HG02884 (cell line): Measurements from ENCODE around the gene TRIP10.
"Not testable (repeated sequence)": the region's sequence is repeated elsewhere in the genome, so short reads cannot be mapped to it uniquely, and the experiment has no call there.

Source experiments
- ATAC-seq: cut with Tn5 transposase; IDR thresholded peaks from one replicate; pipeline ENCODE4 v1.9.1; 2021; ENCODE audit warnings: mild to moderate bottlenecking, moderate library complexity; ENCODE audit not compliant: unreplicated experiment

The TRIP10 gene

DNA sequence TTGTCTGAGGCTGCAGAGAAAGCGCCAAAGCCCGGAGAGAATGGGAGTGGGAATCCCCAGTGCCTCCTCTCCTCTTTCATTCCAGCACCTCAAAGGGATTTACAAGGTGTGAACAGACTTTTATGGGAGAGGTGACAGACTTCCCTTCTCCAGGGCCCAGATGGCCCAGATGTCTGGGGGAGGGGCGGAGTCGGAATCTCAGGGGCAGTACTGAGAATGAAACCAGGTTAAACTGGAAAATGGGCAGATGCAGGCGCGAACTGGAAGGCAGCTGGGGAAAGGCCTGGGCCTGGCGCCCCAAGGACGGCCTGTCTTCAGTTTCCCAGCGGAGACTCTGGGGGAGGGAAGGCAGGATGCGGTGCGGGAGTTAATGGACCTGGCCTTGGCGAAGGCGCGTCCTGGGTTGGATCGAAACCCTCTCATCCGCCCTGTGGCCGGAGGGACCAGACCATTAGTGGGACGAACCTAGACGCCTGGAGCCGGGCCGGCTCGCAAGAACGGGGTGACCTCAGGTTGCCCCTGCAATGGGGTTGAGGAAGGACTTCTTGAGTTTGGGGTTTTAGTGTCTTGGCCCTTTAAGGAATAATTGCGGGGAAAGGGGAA lies 592 bp upstream of the TRIP10 start:
- no peak for ATAC-seq

DNA sequence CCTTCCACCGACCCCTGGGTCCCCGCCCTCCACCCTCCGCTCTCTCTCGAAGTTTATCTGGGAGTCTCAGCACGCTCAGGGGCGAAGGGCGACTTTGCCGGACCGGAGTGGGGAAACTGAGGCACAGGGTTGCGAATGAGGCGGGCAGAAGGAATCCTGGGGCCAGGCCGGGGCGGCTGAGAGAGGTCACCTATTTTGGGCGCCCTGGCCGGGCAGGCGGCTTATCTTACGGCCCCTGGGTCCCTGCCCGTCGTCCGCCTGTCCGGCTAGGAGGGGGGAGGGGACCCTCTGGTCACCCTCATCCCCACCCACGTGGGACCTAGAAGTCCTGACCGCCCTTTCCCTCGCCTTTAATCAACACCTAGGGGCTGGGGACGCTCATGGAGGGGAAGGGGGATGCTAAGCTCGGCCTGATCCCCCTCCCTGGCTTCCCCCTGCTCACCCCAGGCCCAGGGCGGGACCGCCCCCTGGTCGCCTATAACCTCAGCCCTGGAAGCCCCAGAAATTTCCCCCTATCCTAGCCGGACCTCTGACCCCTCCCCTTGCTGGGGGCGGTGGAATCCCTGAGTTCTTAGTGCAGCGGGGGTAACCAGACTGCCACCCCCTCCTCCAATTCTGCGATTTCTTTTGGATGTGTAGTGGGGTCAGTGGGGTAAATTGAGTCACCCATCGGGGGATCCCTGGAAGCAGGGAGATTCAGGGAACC lies 556 bp downstream of the TRIP10 start:
- ATAC-seq, result no peak

DNA sequence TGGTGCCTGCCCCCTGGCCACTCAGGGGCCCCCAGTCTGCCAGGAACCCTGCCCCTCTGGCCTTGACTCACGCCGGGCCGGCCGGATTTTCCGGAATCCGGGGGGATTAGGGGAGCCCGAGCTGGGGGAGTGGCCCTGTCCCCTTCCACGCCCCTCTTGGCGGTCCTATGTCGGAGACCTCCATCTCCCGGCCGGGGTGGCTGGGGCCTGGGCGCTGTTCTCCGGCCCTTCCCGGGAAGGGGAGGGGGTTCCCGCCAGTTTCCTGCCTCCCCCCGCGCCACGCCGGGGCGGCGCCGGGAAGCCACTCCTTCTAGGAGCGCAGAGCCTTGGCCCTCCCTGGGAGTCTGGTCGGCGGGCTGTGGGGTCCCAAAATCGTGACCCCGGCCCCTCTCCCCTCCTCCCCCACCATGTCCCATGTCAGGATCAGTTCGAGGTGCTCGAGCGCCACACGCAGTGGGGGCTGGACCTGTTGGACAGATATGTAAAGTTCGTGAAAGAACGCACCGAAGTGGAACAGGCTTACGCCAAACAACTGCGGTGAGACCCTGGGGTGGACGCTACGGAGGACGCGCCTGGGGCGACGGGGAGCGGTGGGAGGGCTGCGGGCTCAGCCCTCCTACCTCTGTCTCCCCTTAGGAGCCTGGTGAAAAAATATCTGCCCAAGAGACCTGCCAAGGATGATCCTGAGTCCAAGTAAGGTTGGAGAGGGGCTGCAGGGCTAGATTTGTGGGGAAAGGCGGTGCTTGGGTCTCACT lies 1.3 kb downstream of the TRIP10 start:
- no peak for ATAC-seq

DNA sequence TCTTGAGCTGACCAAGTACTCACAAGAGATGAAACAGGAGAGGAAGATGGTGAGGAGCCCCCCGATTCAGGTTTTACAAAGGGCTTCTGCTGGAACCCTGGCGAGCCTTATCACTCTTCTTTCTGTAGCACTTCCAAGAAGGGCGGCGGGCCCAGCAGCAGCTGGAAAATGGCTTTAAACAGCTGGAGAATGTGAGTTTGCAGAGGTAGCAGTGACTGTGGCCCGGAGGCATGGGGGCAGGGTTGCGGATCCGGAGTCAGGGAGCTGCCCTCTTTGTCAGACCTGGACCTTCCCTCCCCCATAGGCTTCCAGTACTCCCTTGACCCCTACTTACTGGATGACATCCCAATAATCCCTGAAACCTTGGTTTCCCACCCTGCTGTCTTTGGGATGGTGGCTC lies 3.6 kb downstream of the TRIP10 start:
- no peak for ATAC-seq

DNA sequence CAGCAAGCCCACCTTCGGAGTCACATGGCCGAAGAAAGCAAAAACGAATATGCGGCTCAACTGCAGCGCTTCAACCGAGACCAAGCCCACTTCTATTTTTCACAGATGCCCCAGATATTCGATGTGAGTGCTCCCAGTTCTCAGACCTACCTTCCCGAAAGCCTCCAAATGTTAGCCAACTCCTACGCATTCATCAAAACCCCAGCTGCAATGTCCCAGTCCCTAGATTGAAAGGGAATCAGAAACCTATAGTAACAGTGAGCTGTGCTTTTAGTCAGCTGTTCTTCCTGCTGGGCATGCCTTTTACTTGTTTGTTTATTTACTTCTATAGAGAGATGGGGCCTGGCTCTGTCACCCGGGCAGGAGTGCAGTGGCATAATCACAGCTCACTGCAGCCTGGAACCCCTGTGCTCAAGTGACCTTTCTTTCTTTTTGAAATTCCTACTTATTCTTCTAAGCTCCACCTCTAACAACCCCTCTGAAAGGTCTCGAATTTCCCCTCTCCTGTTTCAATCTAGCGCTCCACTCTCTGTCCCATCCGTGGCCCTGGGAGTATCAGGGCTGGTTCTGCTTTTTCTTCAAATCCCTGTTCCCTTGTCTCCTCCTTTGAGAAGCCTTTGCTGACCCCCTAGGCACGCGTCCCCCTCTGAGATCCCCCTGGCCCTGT lies 4.4 kb downstream of the TRIP10 start:
- no peak for ATAC-seq

DNA sequence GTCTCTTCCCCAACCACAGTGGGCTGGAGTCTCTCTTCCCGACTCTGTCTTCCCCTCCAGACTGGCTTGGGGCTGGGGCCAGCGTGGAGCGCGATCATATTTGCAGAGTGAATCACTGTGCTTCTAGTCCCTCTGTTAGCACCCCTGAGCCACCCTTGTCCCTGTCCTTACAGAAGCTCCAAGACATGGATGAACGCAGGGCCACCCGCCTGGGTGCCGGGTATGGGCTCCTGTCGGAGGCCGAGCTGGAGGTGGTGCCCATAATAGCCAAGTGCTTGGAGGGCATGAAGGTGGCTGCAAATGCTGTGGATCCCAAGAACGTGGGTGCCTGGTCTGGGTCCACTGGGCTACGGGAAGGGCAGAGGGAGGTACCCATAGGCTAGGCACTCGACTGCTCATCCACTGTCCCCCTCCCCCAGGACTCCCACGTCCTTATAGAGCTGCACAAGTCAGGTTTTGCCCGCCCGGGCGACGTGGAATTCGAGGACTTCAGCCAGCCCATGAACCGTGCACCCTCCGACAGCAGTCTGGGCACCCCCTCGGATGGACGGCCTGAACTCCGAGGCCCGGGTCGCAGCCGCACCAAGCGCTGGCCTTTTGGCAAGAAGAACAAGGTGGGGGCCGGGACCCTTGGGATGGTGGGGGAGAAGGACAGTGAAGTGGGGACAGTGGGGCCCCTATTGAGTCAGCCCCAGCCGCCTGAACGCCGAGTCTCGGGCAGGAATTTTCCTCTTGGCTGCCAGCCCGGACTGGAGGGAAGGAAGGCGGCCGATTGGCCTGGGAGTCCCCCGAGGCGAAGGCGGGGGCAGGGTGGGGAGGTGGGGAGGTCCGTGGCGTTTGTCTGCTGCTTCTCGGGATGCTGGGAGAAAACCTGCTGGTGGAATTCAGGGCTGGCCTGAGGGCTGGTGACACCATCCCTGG lies 5.2 kb downstream of the TRIP10 start:
- no peak for ATAC-seq

DNA sequence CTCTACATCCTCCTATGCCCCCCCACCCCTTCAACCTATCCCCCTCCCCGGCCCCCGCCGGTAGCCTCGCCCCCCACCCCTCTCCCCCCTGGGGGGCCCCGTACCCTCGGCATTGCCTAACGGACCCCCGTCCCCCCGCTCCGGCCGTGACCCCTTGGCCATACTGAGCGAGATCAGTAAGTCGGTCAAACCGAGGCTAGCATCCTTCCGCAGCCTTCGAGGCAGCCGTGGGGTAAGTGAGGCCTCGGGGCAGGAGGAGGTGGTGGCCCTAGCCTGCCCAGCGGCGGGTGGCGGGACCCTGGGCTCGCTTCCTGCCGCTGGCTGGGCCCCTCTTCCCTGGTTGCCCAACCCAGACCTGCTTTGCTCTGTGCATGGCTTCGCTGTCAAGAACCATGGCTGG lies 6.5 kb downstream of the TRIP10 start:
- no peak for ATAC-seq

DNA sequence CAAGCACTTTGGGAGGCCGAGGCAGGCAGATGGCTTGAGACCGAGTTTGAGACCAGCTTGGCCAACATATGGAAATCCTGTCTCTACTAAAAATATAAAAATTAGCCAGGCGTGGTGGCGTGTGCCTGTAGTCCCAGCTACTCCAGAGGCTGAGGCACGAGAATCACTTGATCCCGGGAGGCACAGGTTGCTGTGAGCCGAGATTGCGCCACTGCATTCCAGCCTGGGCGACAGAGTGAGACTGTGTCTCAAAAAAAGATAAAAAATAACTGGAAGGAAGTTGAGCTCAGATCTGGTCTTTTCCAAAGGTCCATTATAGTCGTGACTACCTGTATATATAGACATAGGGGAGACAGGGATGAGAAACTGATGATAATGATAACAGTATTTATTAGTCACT lies 9.1 kb downstream of the TRIP10 start:
- ATAC-seq, result not testable (repeated sequence)

DNA sequence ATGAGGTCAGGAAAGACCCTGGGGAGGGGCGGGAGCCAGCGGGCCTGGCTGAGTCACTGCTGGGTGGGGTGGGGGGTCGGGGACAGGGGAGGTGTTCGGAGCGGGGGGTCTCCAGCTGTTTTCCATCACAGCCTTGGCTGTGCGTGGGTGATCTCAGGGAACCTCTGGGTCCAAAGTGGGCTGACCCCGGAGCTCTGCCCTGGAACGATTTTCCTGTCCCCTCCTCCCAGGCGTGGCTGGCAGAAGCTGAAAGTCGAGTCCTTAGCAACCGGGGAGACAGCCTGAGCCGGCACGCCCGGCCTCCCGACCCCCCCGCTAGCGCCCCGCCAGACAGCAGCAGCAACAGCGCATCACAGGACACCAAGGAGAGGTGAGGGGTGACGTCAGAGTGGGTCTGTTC lies 10.6 kb downstream of the TRIP10 start:
- ATAC-seq, result no peak

DNA sequence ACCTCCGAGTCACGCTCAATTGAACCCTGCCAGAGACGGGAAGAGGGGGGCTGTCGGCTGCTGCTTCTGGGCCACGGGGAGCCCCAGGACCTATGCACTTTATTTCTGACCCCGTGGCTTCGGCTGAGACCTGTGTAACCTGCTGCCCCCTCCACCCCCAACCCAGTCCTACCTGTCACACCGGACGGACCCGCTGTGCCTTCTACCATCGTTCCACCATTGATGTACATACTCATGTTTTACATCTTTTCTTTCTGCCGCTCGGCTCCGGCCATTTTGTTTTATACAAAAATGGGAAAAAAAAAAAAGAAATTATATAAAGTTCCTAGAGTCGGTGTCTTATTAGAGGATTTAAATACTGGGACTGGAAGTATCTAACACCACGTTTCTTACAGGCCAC lies 11.7 kb downstream of the TRIP10 start:
- ATAC-seq, result no peak

DNA sequence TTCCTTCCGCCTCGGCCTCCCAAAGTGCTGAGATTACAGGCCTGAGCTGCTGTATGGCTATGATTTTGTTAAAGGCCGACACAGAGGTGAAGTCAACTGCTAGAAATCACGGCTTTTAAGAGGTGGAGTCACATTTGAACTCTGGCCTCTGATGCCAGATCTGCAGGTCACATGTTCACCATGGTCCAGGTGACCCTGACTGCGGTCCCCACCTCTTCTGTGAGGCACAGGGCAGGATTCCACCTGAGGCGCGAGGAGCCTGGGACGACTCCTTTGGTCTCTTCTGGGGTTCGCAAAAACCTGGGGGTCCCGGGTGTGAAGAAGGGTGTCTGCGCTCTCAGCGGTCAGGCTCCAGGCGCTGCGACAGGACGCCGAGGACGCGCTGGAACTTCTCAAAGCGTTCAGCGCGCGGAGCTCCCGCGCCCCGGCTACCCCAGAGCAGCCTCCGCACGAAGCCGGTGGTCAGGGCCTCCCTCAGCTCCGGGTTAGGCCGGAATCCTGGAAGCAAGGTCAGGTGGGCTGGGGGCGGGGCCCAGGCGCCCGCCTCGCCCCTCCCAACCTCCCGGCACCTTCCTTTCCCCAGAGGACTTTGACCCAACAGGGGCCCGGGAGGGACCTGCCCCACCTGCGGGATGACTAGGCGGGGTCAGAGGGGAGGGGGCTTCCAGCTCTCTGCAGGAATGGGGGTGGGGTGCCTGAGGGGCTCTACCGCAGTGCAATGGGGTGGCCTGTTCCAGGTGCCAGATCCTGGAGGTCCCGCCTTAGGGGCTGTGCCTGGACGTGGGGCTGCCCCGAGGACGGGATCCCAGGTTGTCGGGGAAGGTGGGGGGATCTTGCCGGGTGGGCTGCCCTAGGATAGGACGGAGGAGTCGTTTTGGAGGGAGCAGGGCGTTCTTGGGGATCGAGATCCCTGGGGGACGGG lies 13.0 kb downstream of the TRIP10 start:
- ATAC-seq, result no peak

DNA sequence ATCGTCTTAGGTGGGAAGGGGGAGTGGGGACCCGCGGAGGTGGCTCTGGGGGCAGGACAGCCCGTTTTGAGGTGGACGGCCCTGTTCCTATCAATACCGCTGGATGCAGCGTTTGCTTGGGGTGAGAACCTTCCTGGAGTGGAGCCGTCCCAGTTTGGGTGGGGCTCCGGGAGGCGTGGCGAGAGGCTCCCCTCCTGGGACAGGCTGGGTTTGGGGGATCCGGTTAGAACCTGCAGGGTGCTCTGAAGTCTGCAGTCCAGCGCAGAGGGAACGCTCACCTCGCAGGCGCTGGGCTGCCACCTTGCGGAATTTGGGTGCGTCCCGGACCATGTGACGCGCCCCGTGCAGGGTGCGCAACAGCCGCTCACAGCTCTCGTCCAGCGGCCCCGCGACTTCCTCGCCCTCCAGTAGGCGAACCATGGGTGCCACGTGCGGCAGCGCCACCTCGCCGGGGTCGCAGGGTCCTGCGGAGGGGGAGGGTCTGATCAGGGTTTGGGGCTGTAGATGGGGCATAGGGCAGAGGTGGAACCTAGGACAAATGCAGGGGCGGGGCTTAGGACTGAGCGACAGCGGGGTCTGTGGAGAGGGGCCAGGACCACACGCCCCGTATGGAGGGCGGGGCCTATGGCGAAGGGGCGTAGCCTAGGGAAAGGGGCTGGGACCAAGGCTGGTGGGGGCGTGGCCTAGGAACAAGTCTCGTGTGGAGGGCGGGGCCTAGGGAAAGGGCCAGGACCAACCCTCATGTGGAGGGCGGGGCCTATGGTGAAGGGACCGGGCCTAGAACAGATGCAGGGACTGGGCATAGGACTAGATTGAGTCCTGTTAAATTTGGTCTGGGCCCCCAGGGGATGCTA lies 13.9 kb downstream of the TRIP10 start:
- peak; percentile 65 for ATAC-seq

DNA sequence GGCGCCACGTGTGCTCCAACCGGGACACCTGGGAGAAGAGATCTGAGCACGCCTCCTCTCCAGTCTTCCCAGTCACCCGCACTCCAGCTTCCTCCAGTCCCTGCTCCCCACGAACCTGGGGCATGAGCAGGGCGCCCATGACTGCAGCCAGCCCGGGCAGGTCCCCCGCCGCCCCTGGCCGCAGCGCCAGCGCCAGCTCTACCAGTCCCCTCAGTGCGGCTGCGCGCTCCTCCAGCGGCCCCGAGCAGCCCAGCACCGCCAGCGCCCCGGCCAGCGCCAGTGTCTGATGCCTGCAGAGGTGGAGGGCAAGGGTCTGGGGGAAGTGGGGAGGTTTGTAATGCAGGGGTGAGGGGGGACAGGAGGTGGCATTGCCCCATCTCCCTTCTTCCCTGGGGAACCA lies 14.7 kb downstream of the TRIP10 start:
- ATAC-seq, result no peak

DNA sequence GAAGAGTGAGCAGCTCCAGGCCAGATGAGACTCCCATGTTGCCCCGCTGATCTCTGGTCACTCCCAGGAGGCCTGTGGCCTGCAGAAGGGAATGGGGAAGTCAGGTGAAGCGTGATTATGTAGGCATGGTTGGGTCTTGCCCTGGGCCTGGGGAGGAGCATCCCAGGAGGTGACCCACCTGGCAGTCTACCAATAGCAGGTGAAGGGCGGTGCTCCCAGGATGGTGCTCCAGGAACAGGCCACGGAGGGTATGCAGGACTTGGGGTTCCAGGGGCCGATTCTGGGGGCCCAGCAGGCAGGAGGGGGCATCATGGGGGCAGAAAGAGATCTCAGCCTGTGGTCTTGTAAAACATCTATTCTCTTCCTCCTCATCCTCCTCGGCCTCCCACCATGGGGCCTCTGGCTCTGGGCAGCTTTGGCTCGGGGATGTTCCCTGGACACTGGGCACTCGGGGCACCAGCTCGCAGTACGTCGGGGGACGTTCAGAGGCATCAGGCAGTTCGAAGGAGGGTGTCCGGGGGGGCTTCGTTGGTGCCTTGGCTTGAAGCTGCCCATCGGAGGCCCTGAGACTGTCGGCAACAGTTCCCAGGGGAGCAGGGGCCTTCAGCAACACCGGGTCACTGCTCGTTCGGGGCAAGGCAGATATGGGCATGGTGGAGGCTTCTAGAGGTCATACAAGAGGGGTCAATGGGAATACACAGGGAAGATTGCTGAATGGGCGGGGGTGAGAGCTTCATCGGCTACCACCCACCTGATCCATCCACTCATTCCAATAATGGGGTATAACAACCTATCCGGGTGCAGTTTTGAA lies 15.4 kb downstream of the TRIP10 start:
- ATAC-seq, result no peak

DNA sequence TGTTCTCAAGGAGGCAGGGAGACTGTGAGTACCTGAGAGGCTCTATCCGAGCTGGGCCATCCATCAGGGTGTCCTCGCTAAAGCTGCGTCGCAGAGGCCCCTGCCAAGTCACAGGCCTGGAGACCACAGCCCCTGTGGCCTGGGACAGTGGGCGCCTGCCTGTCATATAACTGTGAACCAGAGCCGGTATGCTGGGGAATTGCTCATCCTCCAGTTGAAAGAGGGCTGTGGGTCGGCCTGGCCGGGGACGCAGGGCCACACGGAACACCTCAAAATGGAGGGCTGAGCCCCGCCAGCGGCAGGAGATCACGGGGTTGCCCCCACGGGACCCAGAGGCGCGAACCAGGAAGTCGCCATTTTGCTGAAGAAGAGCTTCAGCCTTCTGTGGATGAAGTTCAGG lies 21.1 kb downstream of the TRIP10 start:
- no peak for ATAC-seq

DNA sequence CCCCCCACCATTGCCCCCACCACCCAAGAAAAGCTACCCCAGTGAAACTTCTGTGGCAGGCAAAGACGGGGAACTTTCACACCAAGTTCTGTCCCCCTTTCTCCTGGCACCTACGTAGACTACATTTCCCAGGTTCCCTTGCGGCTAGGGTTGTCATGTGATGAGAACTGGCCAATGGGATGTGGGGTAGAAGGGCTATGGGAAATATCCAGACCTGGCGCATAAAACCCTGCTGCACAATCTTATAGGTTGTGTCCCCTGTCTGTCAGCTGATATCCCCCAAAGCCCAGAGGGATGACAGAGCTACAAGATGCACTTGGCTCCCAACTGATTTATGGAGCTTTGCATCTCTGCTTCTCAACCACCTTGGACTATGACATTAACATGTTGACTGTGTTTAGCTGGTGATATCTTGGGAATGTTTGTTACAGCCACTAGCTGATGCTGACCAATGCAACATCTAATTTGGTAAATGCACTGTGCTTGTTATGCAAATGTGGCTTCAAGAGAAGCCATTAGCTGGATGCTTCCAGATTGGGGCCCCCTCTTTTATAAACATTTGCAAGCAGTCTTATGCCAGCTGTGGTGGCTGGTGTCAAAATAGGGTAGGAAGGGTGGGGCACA lies 21.7 kb downstream of the TRIP10 start:
- no peak for ATAC-seq

DNA sequence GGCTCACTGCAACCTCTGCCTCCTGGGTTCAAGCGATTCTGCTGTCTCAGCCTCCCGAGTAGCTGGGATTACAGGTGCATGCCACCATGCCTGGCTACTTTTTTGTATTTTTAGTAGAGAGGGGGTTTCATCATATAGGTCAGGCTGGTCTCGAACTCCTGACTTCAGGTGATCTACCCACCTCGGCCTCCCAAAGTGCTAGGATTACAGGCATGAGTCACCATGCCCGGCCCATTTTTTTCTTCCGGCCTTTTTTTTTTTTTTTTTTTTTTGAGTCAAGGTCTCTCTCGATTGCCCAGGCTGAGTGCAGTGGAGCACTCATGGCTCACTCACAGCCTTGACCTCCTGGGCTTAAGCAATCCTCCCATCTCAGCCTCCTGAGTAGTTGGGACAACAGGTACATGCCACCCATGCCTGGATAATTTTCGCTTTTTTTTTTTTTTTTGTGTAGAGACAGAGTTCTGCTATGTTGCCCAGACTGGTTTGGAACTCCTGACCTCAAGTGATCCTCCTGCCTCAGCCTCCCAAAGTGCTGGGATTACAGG lies 22.8 kb downstream of the TRIP10 start:
- not testable (repeated sequence) for ATAC-seq
